PC-3 (cell line): Measurements from ENCODE around the gene RB1. TPM values are rescaled to one million over a fixed set of nuclear protein-coding genes. Genes with fewer than 3 reads are reported as not detected.

Source experiments
- ATAC-seq: fragments of 200-7000 bp; cut with Tn5 transposase; 2 replicates; pipeline ENCODE4 v1.9.1; 2020; ENCODE audit warnings: mild to moderate bottlenecking, moderate library complexity
- BruUV-seq: library from RNA; stranded (reverse); fragments of 400-500 nt; replicated peaks from 2 replicates; lab custom pipeline; 2021; lab: Mats Ljungman, UMichigan
- CTCF ChIA-PET: fragments of 300-600 bp; sonication (Branson Sonifier 250); formaldehyde crosslinking; loops from one replicate; lab custom pipeline; 2022; ENCODE audit warnings: antibody characterized with exemption; lab: Charles Lee
- POLR2A ChIA-PET: fragments of 300-600 bp; sonication (Branson Sonifier 250); formaldehyde crosslinking; loops from one replicate; lab custom pipeline; 2022; ENCODE audit warnings: antibody characterized with exemption; ENCODE audit not compliant: unreplicated experiment; lab: Charles Lee
- DNase-seq: peaks from one replicate; pipeline ENCODE4 v3.0.0-alpha.2; 2015
- H2AFZ ChIP-seq: fragments of 300-600 bp; sonication (generic); 2 replicates; pipeline ENCODE4 v1.6.0; 2016; ENCODE audit warnings: antibody characterized with exemption, low read length
- H3F3A ChIP-seq: fragments of 300-600 bp; sonication (generic); one replicate; pipeline ENCODE4 v1.6.0; 2017; ENCODE audit warnings: antibody characterized with exemption, low read length, control low read depth, mild to moderate bottlenecking; ENCODE audit not compliant: unreplicated experiment
- H3K27ac ChIP-seq: fragments of 300-600 bp; sonication (generic); 2 replicates; pipeline ENCODE4 v1.5.1; 2016; ENCODE audit warnings: mild to moderate bottlenecking, low read length
- H3K27me3 ChIP-seq: fragments of 300-600 bp; sonication (generic); 2 replicates; pipeline ENCODE4 v1.6.1; 2016; ENCODE audit warnings: low read length, mixed read lengths
- H3K36me3 ChIP-seq: fragments of 300-600 bp; sonication (generic); 2 replicates; pipeline ENCODE4 v1.6.1; 2016; ENCODE audit warnings: low read depth, mixed run types, low read length, mixed read lengths
- H3K4me1 ChIP-seq: fragments of 300-600 bp; sonication (generic); 2 replicates; pipeline ENCODE4 v1.5.1; 2016; ENCODE audit warnings: low read length; ENCODE audit not compliant: insufficient read depth
- H3K4me2 ChIP-seq: fragments of 300-600 bp; sonication (generic); 2 replicates; pipeline ENCODE4 v1.6.0; 2016; ENCODE audit warnings: low read length
- H3K4me3 ChIP-seq: fragments of 300-600 bp; sonication (generic); 2 replicates; pipeline ENCODE4 v1.5.1; 2016; ENCODE audit warnings: mild to moderate bottlenecking, low read length, mixed read lengths
- H3K79me2 ChIP-seq: fragments of 300-600 bp; sonication (generic); 2 replicates; pipeline ENCODE4 v1.6.1; 2017; ENCODE audit warnings: low read length, mixed read lengths
- H3K9ac ChIP-seq: fragments of 300-600 bp; sonication (generic); 2 replicates; pipeline ENCODE4 v1.6.0; 2016; ENCODE audit warnings: mild to moderate bottlenecking, low read length
- H3K9me2 ChIP-seq: fragments of 300-600 bp; sonication (generic); replicated peaks from 2 replicates; pipeline ENCODE4 v1.6.1; 2016; ENCODE audit warnings: mixed run types, low read length, mixed read lengths
- H3K9me3 ChIP-seq: fragments of 300-600 bp; sonication (generic); 2 replicates; pipeline ENCODE4 v1.6.1; 2016; ENCODE audit warnings: low read length, mixed read lengths
- H4K20me1 ChIP-seq: fragments of 300-600 bp; sonication (generic); 2 replicates; pipeline ENCODE4 v1.6.1; 2016; ENCODE audit warnings: low read length, mixed read lengths
- CTCF ChIP-seq: fragments of 300-600 bp; sonication (generic); conservative IDR thresholded peaks from 2 replicates; pipeline ENCODE4 v1.5.1; 2017; ENCODE audit warnings: antibody characterized with exemption, low read depth, mild to moderate bottlenecking, low read length
- EZH2 ChIP-seq: fragments of 300-600 bp; sonication (generic); IDR thresholded peaks from one replicate; pipeline ENCODE4 v1.6.1; 2017; ENCODE audit warnings: antibody characterized with exemption, mild to moderate bottlenecking, low read length; ENCODE audit not compliant: unreplicated experiment
- EZH2phosphoT487 ChIP-seq: fragments of 300-600 bp; sonication (generic); IDR thresholded peaks from 2 replicates; pipeline ENCODE4 v1.6.1; 2018; ENCODE audit warnings: mild to moderate bottlenecking, antibody characterized with exemption, low read length, borderline replicate concordance
- intact Hi-C: fragments of 100-400 bp; cut with micrococcal nuclease; formaldehyde crosslinking; loops from 2 replicates; pipeline ENCODE4 v1.9.0; 2023
- total RNA-seq: library from RNA; depleted of rRNA; stranded (reverse); fragments of >200 nt; gene quantifications from 2 replicates; pipeline ENCODE4 v1.2.3, GENCODE V29; 2014

RB1 gene
- total RNA-seq, 1 experiment from 2014 or later: 14.3 TPM

GRCh38 chr13:48315969-48316650 lies 12.6 kb downstream of the RB1 start:
- 0 out of 2 replicates have a peak, but pooled peaks cover 5% of the 10 kb centered on the region for H3K79me2 ChIP-seq
- BruUV-seq: no TSS peak
- no peak overlapping the region for H3K9ac ChIP-seq
- ChIA-PET CTCF (no interaction called here), POLR2A (no interaction called here)
- H3K27me3 ChIP-seq: no peaks in the 10 kb centered on the region
- H3K4me3 ChIP-seq: no peak overlapping the region
- DNase-seq (no peak), ATAC-seq (no peak)
- no peak overlapping the region for H2AFZ ChIP-seq
- intact Hi-C loops: no loop called here
- H3K9me2 ChIP-seq: no peaks in the 10 kb centered on the region
- H3K4me1 ChIP-seq: no peaks in the 10 kb centered on the region
- TF ChIP-seq EZH2 (no peak), EZH2phosphoT487 (no peak), CTCF (no peak)
- H3K9me3 ChIP-seq: no peaks in the 10 kb centered on the region
- no peaks in the 10 kb centered on the region for H4K20me1 ChIP-seq
- H3K27ac ChIP-seq: no peak overlapping the region
- no peaks in the 10 kb centered on the region for H3K36me3 ChIP-seq
- no peaks in the 10 kb centered on the region for H3F3A ChIP-seq
- no peak overlapping the region for H3K4me2 ChIP-seq

GRCh38 chr13:48316826-48317510 lies 13.4 kb downstream of the RB1 start:
- Histone ChIP-seq H3K79me2 (0 out of 2 replicates have a peak, but pooled peaks cover 5% of the 10 kb centered on the region), H3K9me3 (no peaks in the 10 kb centered on the region), H3K36me3 (no peaks in the 10 kb centered on the region; the same call in 1 of the 2 replicates), H3K27ac (no peak overlapping the region), H4K20me1 (no peaks in the 10 kb centered on the region), H3K4me1 (no peaks in the 10 kb centered on the region), H3F3A (no peaks in the 10 kb centered on the region), H3K27me3 (no peaks in the 10 kb centered on the region), H3K4me3 (no peak overlapping the region), H2AFZ (no peak overlapping the region), H3K9me2 (no peaks in the 10 kb centered on the region), H3K9ac (no peak overlapping the region), H3K4me2 (no peak overlapping the region)
- no peak for DNase-seq
- POLR2A ChIA-PET: no interaction called here
- ATAC-seq: no peak
- CTCF ChIA-PET: no interaction called here
- no TSS peak for BruUV-seq
- intact Hi-C loops: no loop called here
- no peak for TF ChIP-seq EZH2

- intact Hi-C loops: no loop called here
- ATAC-seq: no peak
- Histone ChIP-seq H3K4me1 (no peaks in the 10 kb centered on the region), H3K27me3 (no peaks in the 10 kb centered on the region), H3K27ac (no peak overlapping the region), H4K20me1 (no peaks in the 10 kb centered on the region), H3K36me3 (no peaks in the 10 kb centered on the region; the same call in 1 of the 2 replicates), H3K4me3 (no peak overlapping the region), H3K9me3 (no peaks in the 10 kb centered on the region; the same call in 1 of the 2 replicates), H3F3A (no peaks in the 10 kb centered on the region), H3K79me2 (0 out of 2 replicates have a peak, but pooled peaks cover 5% of the 10 kb centered on the region), H2AFZ (no peak overlapping the region), H3K9ac (no peak overlapping the region), H3K9me2 (no peaks in the 10 kb centered on the region), H3K4me2 (no peak overlapping the region)
- TF ChIP-seq EZH2 (no peak), EZH2phosphoT487 (no peak), CTCF (no peak)
- ChIA-PET CTCF (no interaction called here), POLR2A (no interaction called here)
- DNase-seq: no peak
- no TSS peak for BruUV-seq
Measured at GRCh38 chr13:48317511-48318376, 14.2 kb downstream of the RB1 start.
